ENCODE results near the gene CD5L.

The CD5L gene

DNA sequence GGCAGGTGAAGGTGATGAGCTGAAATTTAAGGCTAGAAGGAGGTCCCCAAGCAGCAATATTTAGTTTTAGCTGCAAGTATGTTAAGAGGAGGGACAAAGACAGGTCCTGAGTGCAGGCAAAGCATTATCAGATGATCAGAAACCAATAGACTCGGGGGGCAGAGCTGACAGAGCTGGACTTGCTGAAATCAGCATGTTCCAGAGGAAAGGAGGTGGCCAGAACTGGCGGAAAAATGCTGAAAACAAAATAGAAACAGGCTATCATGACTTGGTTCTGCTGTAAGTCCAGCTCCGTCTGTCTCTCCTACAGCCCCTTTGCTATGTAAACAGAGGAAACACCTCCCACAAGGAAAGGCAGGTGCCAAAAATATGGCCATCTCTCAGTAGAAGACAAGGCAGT, at the start of gene CD5L:
Gene CD5L (minus strand): TSS at position 101 of the 400 bp plus-strand sequence. CDS start 107 bp downstream, outside the sequence.
- no peak for DNase-seq (ENCODE audit: low read depth in 1 of 2, low spot score in 1 of 2)
- no peak for TF ChIP-seq JUND (IDR thresholded peaks at IDR 0.05; ENCODE audit: low read depth)
- in situ Hi-C loops (cut with HindIII; ENCODE audit: low pct_unique_long_range_greater_than_20kb, low sequenced_read_pairs): no loop called here

DNA sequence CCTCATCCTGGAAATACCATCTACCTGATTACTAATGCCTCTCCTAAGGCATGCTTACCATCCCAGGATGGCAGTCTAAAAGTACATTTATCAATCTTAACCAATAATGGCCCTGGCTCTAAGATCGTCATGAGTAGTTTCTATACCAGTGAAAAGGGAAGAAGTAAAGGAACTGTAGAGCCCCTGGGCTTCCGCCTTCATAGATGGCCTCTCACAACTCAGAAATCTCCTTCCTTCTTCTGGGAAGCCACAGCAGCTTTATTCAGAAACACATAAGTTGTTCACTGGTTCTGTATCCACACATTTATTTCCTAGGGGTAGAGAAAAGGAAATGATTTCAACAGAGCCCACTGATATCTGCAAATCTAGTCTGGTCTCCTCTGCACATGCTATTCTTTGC, 41.0 kb upstream of the CD5L start:
- in situ Hi-C loops (cut with HindIII; ENCODE audit: low pct_unique_long_range_greater_than_20kb, low sequenced_read_pairs): no loop called here
- TF ChIP-seq JUND (IDR thresholded peaks at IDR 0.05; ENCODE audit: low read depth): no peak

DNA sequence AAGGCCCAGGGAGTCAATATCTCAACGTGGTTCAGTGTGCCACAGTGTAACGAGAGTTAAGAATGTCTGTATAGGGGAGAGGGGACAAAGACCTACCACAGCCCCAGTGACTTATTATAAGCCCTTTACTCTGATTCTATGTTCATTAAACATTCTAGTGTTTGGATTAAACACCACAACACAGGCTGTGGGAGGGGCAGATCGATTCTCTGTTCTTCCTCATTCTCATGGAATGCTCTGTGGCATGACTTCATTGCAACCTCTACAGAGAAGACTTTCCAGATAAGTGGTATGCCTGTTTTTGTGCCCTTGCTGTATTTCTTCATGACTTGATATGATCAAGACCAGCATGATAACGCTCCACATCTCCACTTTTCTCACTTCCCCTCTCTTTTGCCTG, 39.0 kb upstream of the CD5L start:
- no peak for TF ChIP-seq JUND (IDR thresholded peaks at IDR 0.05; ENCODE audit: low read depth)
- no peak for DNase-seq (ENCODE audit: low read depth in 1 of 2, low spot score in 1 of 2)
- in situ Hi-C loops (cut with HindIII; ENCODE audit: low pct_unique_long_range_greater_than_20kb, low sequenced_read_pairs): no loop called here

More for the DNA sequence above, 41.0 kb upstream of the CD5L start:
- no peak for DNase-seq (ENCODE audit: low read depth in 1 of 2, low spot score in 1 of 2)

DNA sequence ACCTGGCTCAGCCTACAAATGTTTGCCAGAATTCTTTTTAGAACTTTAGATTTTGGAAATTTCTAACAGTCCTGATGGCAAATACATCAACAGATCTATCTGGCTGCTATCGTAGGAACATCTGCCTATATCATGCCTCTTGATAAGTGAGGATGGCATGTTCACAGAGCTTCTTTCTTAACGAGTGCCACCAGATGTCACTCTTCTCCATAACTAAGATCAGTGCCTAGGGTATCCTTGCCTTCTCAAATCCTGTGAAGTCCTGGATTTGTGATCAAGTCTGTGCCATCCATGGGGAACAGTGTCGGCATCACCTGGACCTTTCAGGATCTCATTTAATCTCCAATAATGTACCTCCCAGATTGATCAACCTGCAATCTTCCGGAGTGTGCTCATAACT, 36.5 kb upstream of the CD5L start:
- DNase-seq (ENCODE audit: low read depth in 1 of 2, low spot score in 1 of 2): peak; percentile 13 to 68
- in situ Hi-C loops (cut with HindIII; ENCODE audit: low pct_unique_long_range_greater_than_20kb, low sequenced_read_pairs): no loop called here
- TF ChIP-seq JUND (IDR thresholded peaks at IDR 0.05; ENCODE audit: low read depth): no peak

DNA sequence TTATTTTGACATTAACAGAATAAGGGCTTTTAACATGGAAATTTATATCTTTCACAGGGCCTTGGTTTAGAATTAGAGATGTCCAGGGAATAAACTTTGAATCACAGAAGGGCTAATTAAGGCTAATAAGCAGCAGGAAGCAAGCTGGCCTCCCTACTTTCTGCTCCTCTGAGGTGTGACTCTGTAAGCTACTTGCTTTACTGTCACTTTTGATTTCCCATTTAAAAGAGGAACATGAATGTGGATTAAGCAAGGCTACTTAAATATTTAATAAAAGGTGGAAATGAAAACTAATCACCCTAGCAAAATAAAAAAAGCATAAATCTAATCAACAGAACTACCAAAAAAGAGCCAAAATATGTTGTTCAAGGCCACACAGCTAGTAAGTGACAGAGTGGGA, 28.9 kb upstream of the CD5L start:
- DNase-seq (ENCODE audit: low read depth in 1 of 2, low spot score in 1 of 2): no peak
- no peak for TF ChIP-seq JUND (IDR thresholded peaks at IDR 0.05; ENCODE audit: low read depth)
- in situ Hi-C loops (cut with HindIII; ENCODE audit: low pct_unique_long_range_greater_than_20kb, low sequenced_read_pairs): no loop called here

DNA sequence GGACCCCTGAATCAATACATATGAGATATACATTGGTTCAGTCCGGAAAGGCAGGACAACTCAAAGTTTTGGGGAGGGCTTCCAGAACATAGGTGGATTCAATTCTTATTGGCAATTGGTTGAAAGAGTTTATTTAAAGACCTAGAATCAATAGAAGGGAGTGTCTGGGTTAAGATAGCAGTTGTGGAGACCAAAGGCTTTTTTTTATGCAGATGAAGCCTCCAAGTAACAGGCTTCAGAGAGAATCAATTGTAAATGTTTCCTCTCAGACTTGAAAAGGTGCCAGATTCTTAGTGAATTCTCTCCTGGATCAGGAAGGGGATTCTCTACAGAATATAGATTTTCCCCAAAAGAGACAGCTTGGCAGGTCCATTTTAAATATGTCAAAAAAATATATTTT, 27.0 kb upstream of the CD5L start:
- in situ Hi-C loops (cut with HindIII; ENCODE audit: low pct_unique_long_range_greater_than_20kb, low sequenced_read_pairs): no loop called here
- DNase-seq (ENCODE audit: low read depth in 1 of 2, low spot score in 1 of 2): no peak
- TF ChIP-seq JUND (IDR thresholded peaks at IDR 0.05; ENCODE audit: low read depth): no peak

DNA sequence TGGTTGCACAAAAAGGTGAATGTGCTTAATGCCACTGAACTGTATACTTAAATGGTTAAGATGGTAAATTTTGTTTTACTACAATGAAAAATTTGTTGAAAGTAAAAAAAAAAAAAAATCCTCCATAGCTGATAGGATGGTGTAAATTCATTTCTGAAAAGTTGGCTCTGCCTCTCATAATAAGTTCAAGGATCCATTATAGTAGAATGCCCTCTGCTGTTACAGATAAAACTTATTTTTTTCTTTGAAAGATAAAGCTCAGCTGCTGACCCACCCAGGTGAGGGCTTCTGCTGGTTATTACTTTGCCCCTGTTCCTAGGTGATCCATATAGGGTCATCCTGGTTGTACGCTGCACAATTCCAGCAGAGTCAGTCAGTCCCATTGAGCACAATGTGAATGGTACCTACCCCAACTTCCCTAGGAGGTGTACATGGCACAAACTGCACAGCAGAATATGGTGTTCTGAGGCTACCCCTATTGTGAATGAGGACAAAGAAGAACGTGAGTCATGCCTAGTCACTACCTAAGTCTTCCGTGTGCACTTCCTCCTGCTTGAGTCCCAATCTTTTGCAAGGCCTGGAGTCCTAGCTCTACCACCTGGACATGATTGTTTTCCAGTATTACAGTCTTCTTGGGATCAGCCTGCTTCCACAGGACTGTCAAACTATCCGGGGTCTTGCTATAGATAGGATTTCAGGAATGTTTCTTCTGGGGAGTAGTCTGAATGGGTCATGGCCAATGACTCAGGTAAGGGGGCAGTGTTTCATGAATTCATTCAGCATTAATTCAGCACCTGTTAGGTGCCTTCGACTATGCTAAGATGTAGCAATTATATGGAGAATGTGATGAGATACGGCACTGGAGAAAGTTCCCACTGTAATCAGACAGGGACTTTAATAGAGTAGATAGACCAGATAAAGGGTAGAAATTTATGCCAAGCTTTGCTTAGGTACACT, 20.8 kb upstream of the CD5L start:
- TF ChIP-seq JUND (IDR thresholded peaks at IDR 0.05; ENCODE audit: low read depth): no peak
- in situ Hi-C loops (cut with HindIII; ENCODE audit: low pct_unique_long_range_greater_than_20kb, low sequenced_read_pairs): no loop called here
- DNase-seq (ENCODE audit: low read depth in 1 of 2, low spot score in 1 of 2): no peak

DNA sequence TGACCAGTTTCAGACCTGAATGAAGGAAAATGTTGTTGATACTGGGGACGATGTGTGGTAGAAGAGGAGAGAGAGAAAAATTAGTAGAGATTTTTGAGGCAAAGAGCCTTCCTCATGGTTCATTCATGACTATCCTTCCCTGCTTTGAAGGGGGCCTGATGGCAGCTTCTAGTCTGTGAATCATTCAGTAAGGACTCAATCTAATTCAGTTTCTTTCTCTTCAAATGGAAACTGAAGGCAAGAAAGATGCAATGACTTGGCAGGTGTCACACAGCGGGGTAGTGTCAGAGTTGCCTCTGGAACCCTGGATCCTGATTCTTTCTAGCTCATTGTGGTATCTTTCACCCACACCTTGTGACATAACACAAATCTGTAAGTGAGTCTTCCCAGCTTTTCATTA, 14.9 kb upstream of the CD5L start:
- TF ChIP-seq JUND (IDR thresholded peaks at IDR 0.05; ENCODE audit: low read depth): no peak
- in situ Hi-C loops (cut with HindIII; ENCODE audit: low pct_unique_long_range_greater_than_20kb, low sequenced_read_pairs): no loop called here

DNA sequence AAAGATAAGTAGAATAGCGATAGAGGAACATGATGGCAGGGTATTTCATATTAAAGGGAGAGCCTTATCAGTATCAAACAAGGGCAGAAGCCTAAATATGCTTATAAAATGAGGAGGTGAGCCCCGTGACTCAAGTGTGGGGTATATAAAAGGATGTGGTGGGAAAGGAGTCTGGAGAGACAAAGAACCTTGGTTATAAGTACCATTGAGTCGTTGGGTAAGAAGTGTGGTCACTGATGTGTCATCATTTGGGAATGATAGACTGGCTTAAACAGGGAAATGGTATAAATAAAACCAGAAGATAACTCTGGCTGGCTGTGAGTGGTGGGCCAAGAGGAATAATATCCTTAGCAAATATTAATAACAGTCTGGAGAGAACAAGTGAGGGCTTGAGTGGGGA, 10.9 kb upstream of the CD5L start:
- no peak for DNase-seq (ENCODE audit: low read depth in 1 of 2, low spot score in 1 of 2)
- TF ChIP-seq JUND (IDR thresholded peaks at IDR 0.05; ENCODE audit: low read depth): no peak
- in situ Hi-C loops (cut with HindIII; ENCODE audit: low pct_unique_long_range_greater_than_20kb, low sequenced_read_pairs): no loop called here

More for the DNA sequence above, 14.9 kb upstream of the CD5L start:
- no peak for DNase-seq (ENCODE audit: low read depth in 1 of 2, low spot score in 1 of 2)

DNA sequence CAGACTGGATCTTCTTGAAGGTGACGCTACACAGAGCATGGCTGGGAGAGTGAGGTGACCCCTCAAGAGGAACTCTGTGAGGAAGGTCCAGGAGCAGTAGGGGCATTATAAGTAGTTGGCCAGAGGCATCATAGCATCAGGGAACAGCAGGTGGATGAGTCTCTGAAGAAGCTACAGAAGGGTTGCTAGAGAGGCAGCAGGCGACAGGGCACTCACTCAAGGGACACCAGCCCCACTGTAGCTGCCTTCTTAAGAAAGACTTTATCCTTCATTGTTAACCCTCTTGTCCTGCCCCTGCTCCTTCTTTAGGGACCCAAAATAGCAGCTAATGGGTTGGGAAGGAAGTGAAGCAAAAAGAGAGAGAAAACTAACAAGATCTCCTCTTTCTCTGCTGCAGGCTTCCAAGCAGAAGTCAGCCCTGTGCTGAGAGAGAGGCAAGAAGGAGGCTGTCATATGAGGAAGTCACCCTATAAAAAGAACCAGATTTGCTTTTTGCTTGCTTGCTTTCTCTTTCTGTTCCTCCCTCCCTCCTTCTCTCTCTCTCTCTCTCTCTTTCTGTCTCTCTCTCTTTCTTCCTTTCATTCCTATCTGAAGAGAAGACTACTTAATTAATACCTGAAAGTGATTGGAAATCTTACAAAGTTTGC, 7.7 kb upstream of the CD5L start:
- no peak for TF ChIP-seq JUND (IDR thresholded peaks at IDR 0.05; ENCODE audit: low read depth)
- no peak for DNase-seq (ENCODE audit: low read depth in 1 of 2, low spot score in 1 of 2)
- in situ Hi-C loops (cut with HindIII; ENCODE audit: low pct_unique_long_range_greater_than_20kb, low sequenced_read_pairs): no loop called here

DNA sequence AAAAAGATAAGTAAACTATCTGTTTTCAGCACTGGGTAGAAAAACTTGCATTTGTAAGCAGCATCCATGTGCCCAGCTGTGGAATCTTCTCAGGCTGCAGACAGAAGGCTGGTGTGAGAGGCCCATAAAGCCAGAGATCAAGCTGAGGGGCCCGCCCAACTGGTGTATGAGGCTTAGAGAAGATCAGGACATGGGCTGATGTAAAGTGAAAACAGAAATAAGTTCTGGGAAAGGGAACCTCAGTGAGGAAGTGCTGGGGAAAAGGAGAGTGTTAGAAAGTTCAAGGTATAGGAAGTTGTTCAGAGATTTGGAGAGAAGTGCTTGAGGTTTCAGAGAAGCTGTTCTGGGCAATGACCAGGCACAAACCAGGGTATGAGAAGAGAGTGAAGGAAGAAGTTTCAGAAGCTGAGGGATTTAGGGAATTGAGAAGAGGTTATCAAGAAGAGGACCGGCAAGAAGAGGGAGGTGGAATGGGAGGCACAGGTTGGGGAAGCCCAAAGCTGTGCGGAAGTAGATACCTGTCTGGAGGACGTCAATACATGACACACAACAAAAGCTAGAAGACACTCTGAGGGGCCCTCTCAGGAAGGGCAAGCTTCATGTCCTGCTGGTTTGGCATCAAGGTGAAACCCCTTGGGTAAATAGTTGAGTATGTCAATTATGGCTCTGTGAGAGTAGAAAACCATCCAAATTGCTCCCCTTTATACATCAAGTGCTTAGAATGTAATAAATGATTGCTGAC, 2.7 kb upstream of the CD5L start:
- TF ChIP-seq JUND (IDR thresholded peaks at IDR 0.05; ENCODE audit: low read depth): no peak
- DNase-seq (ENCODE audit: low read depth in 1 of 2, low spot score in 1 of 2): no peak
- in situ Hi-C loops (cut with HindIII; ENCODE audit: low pct_unique_long_range_greater_than_20kb, low sequenced_read_pairs): no loop called here

DNA sequence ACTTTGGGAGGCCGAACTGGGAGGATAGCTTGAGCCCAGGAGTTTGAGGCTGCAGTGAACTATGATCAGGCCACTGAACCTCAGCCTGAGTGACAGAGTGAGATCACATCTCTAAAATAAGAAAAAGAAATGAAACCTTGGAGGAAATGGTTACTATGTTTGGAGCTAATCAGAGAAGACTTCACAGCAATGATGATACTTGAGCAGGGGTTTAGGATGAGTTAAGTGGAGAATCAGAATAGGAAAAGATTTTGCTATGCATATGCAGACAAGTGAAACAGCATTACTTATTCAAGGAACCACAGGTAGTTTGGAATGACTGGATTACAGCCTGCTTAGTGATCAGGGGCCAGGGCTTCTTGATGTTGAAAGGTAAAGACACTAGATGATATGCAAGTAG, 1.3 kb upstream of the CD5L start:
- no peak for DNase-seq (ENCODE audit: low read depth in 1 of 2, low spot score in 1 of 2)
- no peak for TF ChIP-seq JUND (IDR thresholded peaks at IDR 0.05; ENCODE audit: low read depth)
- in situ Hi-C loops (cut with HindIII; ENCODE audit: low pct_unique_long_range_greater_than_20kb, low sequenced_read_pairs): no loop called here

DNA sequence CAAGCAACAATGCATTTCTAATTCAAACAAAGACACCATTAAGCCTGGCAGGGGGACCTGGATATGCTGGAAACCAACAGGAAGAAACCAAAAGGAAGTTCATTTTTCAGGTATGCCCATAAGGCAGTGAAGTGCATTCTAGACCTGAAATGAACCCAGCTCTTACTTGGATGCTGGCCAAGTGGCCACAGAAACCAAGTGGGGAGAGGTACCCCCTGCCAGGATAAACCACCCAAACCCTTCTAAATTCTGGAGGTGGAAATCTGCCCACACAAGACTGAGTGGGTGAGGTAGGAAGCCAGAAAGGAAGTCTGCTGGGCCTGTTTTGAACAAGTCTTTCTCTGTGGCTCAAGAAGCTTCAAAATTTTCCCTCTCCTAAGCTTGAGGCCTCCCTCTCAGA, 2.6 kb downstream of the CD5L start:
- no peak for DNase-seq (ENCODE audit: low read depth in 1 of 2, low spot score in 1 of 2)
- in situ Hi-C loops (cut with HindIII; ENCODE audit: low pct_unique_long_range_greater_than_20kb, low sequenced_read_pairs): no loop called here
- no peak for TF ChIP-seq JUND (IDR thresholded peaks at IDR 0.05; ENCODE audit: low read depth)
